Measurements from ENCODE around the gene PRDM16. TPM values are rescaled to one million over a fixed set of nuclear protein-coding genes. Genes with fewer than 3 reads are reported as not detected.

PRDM16 gene
- total and polyA plus RNA-seq, 2 of the 8 experiments (the other 6 are each of a cell fraction or from before 2014, with no cell fraction given) = 0.39 to 0.43 TPM

- Histone ChIP-seq H3K27ac (ENCODE audit: low read depth, low read length) (no peak overlapping the region), H3K27me3 (replicated peaks in 1 of 4; ENCODE audit: control insufficient read depth in 3 of 4, extremely low read depth in 1 of 4, insufficient read depth in 3 of 4, low read length in 3 of 4) (no peaks in the 10 kb centered on the region), H4K5ac (ENCODE audit: insufficient read length, low read depth, low read length) (no peak overlapping the region), H3K14ac (ENCODE audit: insufficient read length) (no peak overlapping the region), H3K4me3 (ENCODE audit: extremely low read depth in 1 of 4, insufficient read depth in 2 of 4, low read depth in 3 of 4, low read length in 4 of 4) (no peak overlapping the region), H2BK5ac (ENCODE audit: low read depth, low read length) (no peak overlapping the region), H3K9ac (replicated peaks in 1 of 4; ENCODE audit: extremely low read depth in 1 of 4, low read depth in 3 of 4, low read length in 3 of 4) (no peak overlapping the region), H3K23me2 (ENCODE audit: low read depth, low read length) (no peaks in the 10 kb centered on the region), H4K20me1 (replicated peaks in 1 of 2; ENCODE audit: control insufficient read depth in 1 of 2, insufficient read depth in 2 of 2, low read length in 2 of 2) (no peaks in the 10 kb centered on the region), H2BK15ac (ENCODE audit: low read length) (no peak overlapping the region), H3K4ac (replicated peaks; ENCODE audit: insufficient read length, low read depth, low read length) (no peak overlapping the region), H4K91ac (replicated peaks; ENCODE audit: insufficient read length, low read length) (no peak overlapping the region), H2BK120ac (replicated peaks; ENCODE audit: low read depth, low read length) (no peak overlapping the region), H3K23ac (ENCODE audit: insufficient read length) (no peak overlapping the region), H2AK5ac (ENCODE audit: low read depth, low read length) (no peak overlapping the region), H3K56ac (replicated peaks; ENCODE audit: insufficient read length, low read depth, low read length) (no peak overlapping the region), H3K4me1 (replicated peaks in 1 of 4; ENCODE audit: control insufficient read depth in 3 of 4, insufficient read depth in 4 of 4, low read length in 3 of 4) (no peaks in the 10 kb centered on the region; a peak in 1 of 7 replicates), H3K79me2 (ENCODE audit: control insufficient read depth in 1 of 2, insufficient read depth in 2 of 2, low read length in 2 of 2) (no peaks in the 10 kb centered on the region), H3K4me2 (ENCODE audit: insufficient read depth in 1 of 2, low read depth in 2 of 2, low read length in 2 of 2) (no peak overlapping the region), H3K9me3 (ENCODE audit: insufficient read depth in 2 of 2, low read depth in 1 of 2, low read length in 1 of 2) (peaks cover 12 to 20% of the 10 kb centered on the region in 2 experiments), H4K8ac (ENCODE audit: extremely low read depth, insufficient read depth, low read length) (no peak overlapping the region), H2BK20ac (ENCODE audit: low read length) (no peak overlapping the region), H3K18ac (ENCODE audit: extremely low read depth, low read length) (no peak overlapping the region), H3K36me3 (ENCODE audit: control insufficient read depth in 2 of 4, insufficient read depth in 4 of 4, low read length in 3 of 4) (no peaks in the 10 kb centered on the region), H2AFZ (ENCODE audit: low read length) (no peak overlapping the region), H2BK12ac (ENCODE audit: low read depth, low read length) (no peak overlapping the region), H3K79me1 (ENCODE audit: low read depth, low read length) (no peaks in the 10 kb centered on the region)
- ChIA-PET POLR2A (ENCODE audit: partially characterized antibody) (interaction anchor here (1.3 kb wide), 1 partner anchor 16 kb away, joined by 3 read pairs; no protein-coding TSS in a partner anchor), CTCF (ENCODE audit: partially characterized antibody) (interaction anchor here (0.6 to 5.8 kb wide), 15 partner anchors 9 to 985 kb away, joined by 3 to 50 read pairs (median 4); no protein-coding TSS in a partner anchor)
- TF ChIP-seq CTCF (IDR thresholded peaks at IDR 0.05; ENCODE audit: control extremely low read depth in 1 of 3, insufficient read depth in 1 of 3, low read depth in 1 of 3, low read length in 3 of 3) (no peak), MAX (IDR thresholded peaks at IDR 0.05) (no peak), SAP30 (IDR thresholded peaks at IDR 0.05; ENCODE audit: insufficient read depth, insufficient replicate concordance, low read length) (no peak), BRCA1 (IDR thresholded peaks at IDR 0.05; ENCODE audit: low read depth, low read length) (no peak), YY1 (IDR thresholded peaks at IDR 0.05; ENCODE audit: low read depth, low read length) (no peak), ATF2 (IDR thresholded peaks at IDR 0.05; ENCODE audit: low read length) (no peak), TCF12 (IDR thresholded peaks at IDR 0.05; ENCODE audit: low read depth, low read length) (no peak)
- DNase-seq (ENCODE audit: low read depth in 1 of 2, low spot score in 2 of 2) (no peak), FAIRE-seq (no peak)
- WGBS, 2 experiments (ENCODE audit: extremely low coverage in 1 of 2, insufficient coverage in 1 of 2, insufficient read length in 1 of 2, insufficient replicate concordance in 2 of 2, low coverage in 1 of 2, low lambda C conversion rate in 2 of 2, missing lambda C conversion rate in 1 of 2) = 98% methylated on average over 7 of the region's 8 CpGs; no CpG with 5 or more reads in 1 of the 2 experiments
These were observed 349.6 kb downstream of the PRDM16 start for GRCh38 chr1:3418600-3418999.

Measured in H1 (cell line).